Right ventricle myocardium inferior (tissue), 1 donor: ENCODE measurements around the gene CCDC188. TPM values are rescaled to one million over a fixed set of nuclear protein-coding genes. Genes with fewer than 3 reads are reported as not detected.
A peak's percentile ranks its signal among the peaks of the same experiment; 100 is the strongest.

ENCODE experiments used
- ATAC-seq: fragments of 200-7000 bp; cut with Tn5 transposase; one replicate; pipeline ENCODE4 v1.9.1; 2020; ENCODE audit warnings: mild to moderate bottlenecking, moderate library complexity
- DNase-seq: peaks from one replicate; pipeline ENCODE4 v3.0.0; 2021; ENCODE audit errors: missing footprints
- intact Hi-C: fragments of 100-400 bp; cut with DNase I; formaldehyde crosslinking; loops from one replicate; pipeline ENCODE4 v1.11.0; 2022
- microRNA-seq: library from miRNA; unstranded; fragments of <30 nt; microRNA quantifications from one replicate; pipeline ENCODE4 v1.2.0, GENCODE V29; 2020
- total RNA-seq: library from RNA; stranded (reverse); fragmentation: NEBNext Ultra II Directional; extraction: Animal tissue kit (Norgen Biotek cat#: 25700); gene quantifications from one replicate; pipeline ENCODE4 v1.2.1, GENCODE V29; 2021
- donor health status: DM: no; HTN: yes; CAD: no; lungs with severe emphysema.

CCDC188 gene
- total RNA-seq, 1 donor from 2014 or later = 0.32 TPM

GRCh38 chr22:20102203-20102780 is 48.6 kb downstream of the CCDC188 start:
- DNase-seq = peak; percentile 14
- no peak for ATAC-seq
- intact Hi-C loops = no loop called here

- intact Hi-C loops = no loop called here
- peak; percentile 32 for ATAC-seq
Observed at GRCh38 chr22:20101638-20102037, 49.2 kb downstream of the CCDC188 start.

GRCh38 chr22:20099099-20099711 is 51.6 kb downstream of the CCDC188 start:
- no peak for ATAC-seq
- DNase-seq = no peak
- intact Hi-C loops = no loop called here

More at GRCh38 chr22:20101638-20102037, 49.2 kb downstream of the CCDC188 start:
- peak; percentile 30 for DNase-seq

Small RNA genes within 50 kb of the gene (microRNA-seq; reads per million reads assigned to microRNA genes)
- not detected for gene MIR6816

Other genes with a start within 250 kb of the CCDC188 start
- gene COMT, start 209.3 kb downstream of the CCDC188 start, total RNA-seq = 104 TPM
- gene TXNRD2, start 209.2 kb downstream of the CCDC188 start, total RNA-seq = 40.9 TPM
- 30.5 TPM for gene ARVCF, start 134.2 kb downstream of the CCDC188 start, total RNA-seq
- 54.6 TPM for gene TANGO2, start 129.9 kb downstream of the CCDC188 start, total RNA-seq
- gene DGCR8, start 70.8 kb downstream of the CCDC188 start, total RNA-seq = 18.0 TPM
- 42.7 TPM for gene RANBP1, start 35.0 kb downstream of the CCDC188 start, total RNA-seq
- gene TRMT2A, start 33.8 kb downstream of the CCDC188 start, total RNA-seq = 24.5 TPM
- 44.4 TPM for gene ZDHHC8, start 19.3 kb downstream of the CCDC188 start, total RNA-seq
- gene RTN4R, start 117.3 kb upstream of the CCDC188 start, total RNA-seq = 1.2 TPM
- 44.2 TPM for gene DGCR6L, start 169.0 kb upstream of the CCDC188 start, total RNA-seq
- gene ZNF74, start 243.1 kb upstream of the CCDC188 start, total RNA-seq = 6.3 TPM